Lung (tissue), 12 donors: ENCODE measurements around the gene TFIP11. TPM values are rescaled to one million over a fixed set of nuclear protein-coding genes. Genes with fewer than 3 reads are reported as not detected.

Source experiments
- ATAC-seq: fragments of 200-7000 bp; cut with Tn5 transposase; one replicate; pipeline ENCODE4 v1.9.1; 2020; ENCODE audit warnings: moderate number of reproducible peaks; ENCODE audit not compliant: insufficient read depth, low FRiP score
- DNase-seq, 3 donors: peaks; one replicate each; pipeline ENCODE4 v3.0.0-alpha.2; 2013 to 2017
- H3K27ac ChIP-seq, 2 donors: one replicate each; pipeline ENCODE4 v1.5.1; 2013; ENCODE audit warnings: mild to moderate bottlenecking in 2 of 2, moderate library complexity in 2 of 2, control low read depth in 1 of 2, inconsistent platforms in 1 of 2, low read depth in 1 of 2, low read length in 1 of 2
- H3K27me3 ChIP-seq, 3 donors: one replicate each; pipeline ENCODE4 v1.5.1; 2013; ENCODE audit warnings: low read length in 2 of 3; ENCODE audit not compliant: control insufficient read depth in 3 of 3, insufficient read depth in 3 of 3
- H3K36me3 ChIP-seq, 4 donors: one replicate each; pipeline ENCODE4 v1.5.1; 2013; ENCODE audit warnings: low read length in 4 of 4, mild to moderate bottlenecking in 1 of 4, moderate library complexity in 1 of 4; ENCODE audit not compliant: control insufficient read depth in 4 of 4, insufficient read depth in 4 of 4
- H3K4me1 ChIP-seq, 5 donors: one replicate each; pipeline ENCODE4 v1.5.1; 2013; ENCODE audit warnings: low read length in 5 of 5, mild to moderate bottlenecking in 2 of 5, moderate library complexity in 1 of 5; ENCODE audit not compliant: control insufficient read depth in 5 of 5, insufficient read depth in 5 of 5
- H3K4me3 ChIP-seq: one replicate; pipeline ENCODE4 v1.5.1; 2013; ENCODE audit warnings: mild to moderate bottlenecking, control low read depth, moderate library complexity
- H3K9ac ChIP-seq, 2 donors: one replicate each; pipeline ENCODE4 v1.5.1; 2013; ENCODE audit warnings: low read length in 2 of 2, control low read depth in 1 of 2; ENCODE audit not compliant: insufficient read depth in 1 of 2
- H3K9me3 ChIP-seq, 4 donors: one replicate each; pipeline ENCODE4 v1.5.1; 2013; ENCODE audit warnings: low read length in 3 of 4, mild to moderate bottlenecking in 1 of 4, moderate library complexity in 1 of 4; ENCODE audit not compliant: control insufficient read depth in 4 of 4, insufficient read depth in 3 of 4
- WGBS, 2 donors: extraction: QIAGEN DNeasy Blood & Tissue Kit; methylation state at CpG; one replicate each; pipeline ENCODE4 v1.1.7; 2013; 5-methylcytosine and 5-hydroxymethylcytosine counted together
- polyA plus RNA-seq, 2 donors: library from polyadenylated mRNA; stranded (reverse); fragments of 200-250 nt; gene quantifications; one replicate each; pipeline ENCODE4 v1.2.1, GENCODE V29; 2013
- total RNA-seq, 2 donors: library from RNA; depleted of rRNA in 1 of 2; stranded (reverse); fragments of >200 nt in 1 of 2; gene quantifications; one replicate each; pipeline ENCODE4 v1.2.1, GENCODE V29; 2014 to 2021
- TF ChIP-seq, protein P1 (sequence below): IDR thresholded peaks from 2 replicates; pipeline ENCODE4 v1.5.1; 2012; ENCODE audit warnings: mild to moderate bottlenecking; ENCODE audit errors: control extremely low read depth, extremely low read depth
- donor health status: control.
- donor health status: control.
- donor health status: Bipolar disorder and iron deficiency.
- donor health status: healthy.
- donor health status: DM: yes; HTN: yes; CAD: no.

Gene TFIP11
- total and polyA plus RNA-seq, 4 donors = 18.4 to 37.2 (median 24.5) TPM

DNA sequence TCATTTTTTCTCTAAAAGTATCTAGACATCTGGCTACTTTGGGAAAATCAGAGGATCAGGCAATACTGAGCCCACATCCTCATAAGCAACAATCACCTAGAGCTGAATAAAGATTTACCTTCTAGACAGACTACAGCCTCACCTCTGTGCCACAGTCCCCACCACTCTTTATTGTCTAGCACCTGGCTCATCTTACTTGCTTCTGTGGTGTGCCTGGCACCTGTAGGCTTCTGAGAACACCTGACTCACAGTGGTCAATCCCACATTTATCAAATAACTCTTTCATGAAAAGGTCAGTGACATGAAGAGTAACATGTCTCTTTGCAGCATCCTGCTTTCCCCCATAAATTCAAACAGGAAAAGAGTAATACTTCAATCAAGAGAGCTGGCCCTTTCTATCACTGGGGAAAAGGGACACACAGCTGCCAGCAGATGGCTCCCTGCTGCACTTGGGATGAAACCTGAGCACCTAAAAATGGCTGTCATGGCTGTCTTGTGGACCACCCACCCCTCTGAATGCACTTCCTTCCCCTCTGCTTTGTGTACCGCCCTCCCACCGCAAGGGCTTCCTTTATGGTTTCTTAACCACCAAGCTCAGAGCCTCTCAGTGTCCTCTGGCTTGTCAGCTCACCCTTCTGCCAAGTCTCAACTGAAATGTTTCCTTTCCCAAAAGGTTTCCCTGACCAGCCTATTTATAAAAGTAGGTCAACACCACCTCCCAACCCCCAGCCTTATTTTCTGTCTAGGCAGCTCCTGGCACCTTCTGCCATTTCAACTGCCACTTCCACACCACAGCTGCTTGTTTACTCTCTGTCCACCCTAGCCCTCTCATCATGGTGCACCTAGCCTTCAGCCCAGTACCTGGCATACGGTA, 9.3 kb downstream of the TFIP11 start:
- DNase-seq (peak; percentile 48 to 56 (median 52)), ATAC-seq (no peak)
- Histone ChIP-seq H3K27ac (peak overlapping the region in 1 of 2 donors; percentile 35), H3K27me3 (no peaks in the 10 kb centered on the region), H3K36me3 (peaks cover 49 to 60% (median 53%) of the 10 kb centered on the region in 4 donors), H3K4me3 (no peak overlapping the region), H3K9me3 (no peaks in the 10 kb centered on the region), H3K4me1 (peaks cover 0 to 4% (median 0%) of the 10 kb centered on the region in 5 donors), H3K9ac (no peak overlapping the region)
- TF ChIP-seq, protein P1, sequence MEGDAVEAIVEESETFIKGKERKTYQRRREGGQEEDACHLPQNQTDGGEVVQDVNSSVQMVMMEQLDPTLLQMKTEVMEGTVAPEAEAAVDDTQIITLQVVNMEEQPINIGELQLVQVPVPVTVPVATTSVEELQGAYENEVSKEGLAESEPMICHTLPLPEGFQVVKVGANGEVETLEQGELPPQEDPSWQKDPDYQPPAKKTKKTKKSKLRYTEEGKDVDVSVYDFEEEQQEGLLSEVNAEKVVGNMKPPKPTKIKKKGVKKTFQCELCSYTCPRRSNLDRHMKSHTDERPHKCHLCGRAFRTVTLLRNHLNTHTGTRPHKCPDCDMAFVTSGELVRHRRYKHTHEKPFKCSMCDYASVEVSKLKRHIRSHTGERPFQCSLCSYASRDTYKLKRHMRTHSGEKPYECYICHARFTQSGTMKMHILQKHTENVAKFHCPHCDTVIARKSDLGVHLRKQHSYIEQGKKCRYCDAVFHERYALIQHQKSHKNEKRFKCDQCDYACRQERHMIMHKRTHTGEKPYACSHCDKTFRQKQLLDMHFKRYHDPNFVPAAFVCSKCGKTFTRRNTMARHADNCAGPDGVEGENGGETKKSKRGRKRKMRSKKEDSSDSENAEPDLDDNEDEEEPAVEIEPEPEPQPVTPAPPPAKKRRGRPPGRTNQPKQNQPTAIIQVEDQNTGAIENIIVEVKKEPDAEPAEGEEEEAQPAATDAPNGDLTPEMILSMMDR = peak; percentile 31
- 16 to 35% methylated on average over 3 of the region's 3 CpGs for WGBS, 2 donors

DNA sequence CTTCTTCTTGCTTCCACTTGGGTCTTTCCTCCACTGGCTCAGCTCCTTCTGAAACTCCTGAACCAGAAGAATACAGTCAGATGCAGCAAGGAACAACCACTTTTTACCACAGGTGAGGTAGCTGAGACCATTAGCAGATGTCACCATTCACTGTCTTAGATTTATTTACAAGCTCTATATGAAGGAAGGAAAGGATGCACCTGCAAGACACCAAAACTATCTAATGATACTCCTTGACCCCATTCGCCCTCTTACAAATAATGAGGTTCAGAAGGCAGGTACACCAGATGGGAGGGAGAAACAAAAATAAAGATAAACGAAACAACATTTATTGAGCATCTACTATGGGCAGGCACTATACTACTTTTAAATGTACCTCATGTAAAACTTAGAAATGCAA, 10.3 kb downstream of the TFIP11 start:
- H3K9ac ChIP-seq = no peak overlapping the region
- WGBS, 2 donors = 94 to 98% methylated on average over 2 of the region's 2 CpGs

DNA sequence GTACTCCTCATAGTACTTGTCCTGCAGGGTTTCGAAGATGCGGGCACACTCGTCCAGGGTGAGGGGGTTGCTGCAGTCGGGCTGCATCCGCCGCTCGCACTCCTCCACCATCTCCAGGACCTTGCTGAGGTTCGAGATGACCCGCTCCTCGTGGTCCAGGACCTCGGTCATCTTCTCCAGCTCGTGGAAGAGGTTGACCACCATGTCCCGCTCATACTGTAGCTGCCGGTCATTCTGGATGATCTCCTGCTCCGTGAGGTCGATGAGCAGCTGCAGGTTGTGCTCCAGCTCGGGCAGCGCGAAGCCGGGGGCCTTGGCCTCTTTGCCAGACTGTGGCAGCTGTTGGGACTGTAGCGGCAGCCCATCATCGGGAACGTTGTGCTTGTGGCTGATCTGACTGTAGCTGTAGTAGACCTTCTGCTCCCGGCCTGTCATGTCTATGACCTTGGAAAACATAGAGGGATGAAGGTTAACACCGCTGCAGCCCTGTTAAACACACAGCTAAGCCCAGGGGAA, 13.0 kb downstream of the TFIP11 start:
- H3K4me1 ChIP-seq = peaks cover 0 to 4% (median 0%) of the 10 kb centered on the region in 5 donors
- no peaks in the 10 kb centered on the region for H3K27me3 ChIP-seq
- no peaks in the 10 kb centered on the region for H3K9me3 ChIP-seq
- ATAC-seq (no peak), DNase-seq (no peak)
- H3K9ac ChIP-seq = no peak overlapping the region
- WGBS, 2 donors = 92% methylated on average over 25 of the region's 25 CpGs
- TF ChIP-seq, protein P1 = no peak
- H3K27ac ChIP-seq = no peak overlapping the region
- H3K36me3 ChIP-seq = peaks cover 50 to 71% (median 55%) of the 10 kb centered on the region in 4 donors
- H3K4me3 ChIP-seq = no peak overlapping the region

More for the DNA sequence above, 10.3 kb downstream of the TFIP11 start:
- H3K4me3 ChIP-seq = no peak overlapping the region
- DNase-seq (no peak), ATAC-seq (no peak)
- TF ChIP-seq, protein P1 = no peak
- peaks cover 0 to 4% (median 0%) of the 10 kb centered on the region in 5 donors for H3K4me1 ChIP-seq
- H3K9me3 ChIP-seq = no peaks in the 10 kb centered on the region
- H3K36me3 ChIP-seq = peaks cover 51 to 64% (median 56%) of the 10 kb centered on the region in 4 donors
- no peaks in the 10 kb centered on the region for H3K27me3 ChIP-seq
- no peak overlapping the region for H3K27ac ChIP-seq
